GM21515 (cell line): ENCODE results near the gene MTMR2.

ENCODE experiments used
- ATAC-seq: cut with Tn5 transposase; IDR thresholded peaks from one replicate; pipeline ENCODE4 v1.9.1; 2021; ENCODE audit not compliant: unreplicated experiment

The MTMR2 gene

GRCh38 chr11:95788921-95789505, 134.9 kb downstream of the MTMR2 start:
- peak; percentile 0 for ATAC-seq
